ENCODE results near the gene WSCD2.
"Not testable (repeated sequence)": the region's sequence is repeated elsewhere in the genome, so short reads cannot be mapped to it uniquely, and the experiment has no call there.

DNA sequence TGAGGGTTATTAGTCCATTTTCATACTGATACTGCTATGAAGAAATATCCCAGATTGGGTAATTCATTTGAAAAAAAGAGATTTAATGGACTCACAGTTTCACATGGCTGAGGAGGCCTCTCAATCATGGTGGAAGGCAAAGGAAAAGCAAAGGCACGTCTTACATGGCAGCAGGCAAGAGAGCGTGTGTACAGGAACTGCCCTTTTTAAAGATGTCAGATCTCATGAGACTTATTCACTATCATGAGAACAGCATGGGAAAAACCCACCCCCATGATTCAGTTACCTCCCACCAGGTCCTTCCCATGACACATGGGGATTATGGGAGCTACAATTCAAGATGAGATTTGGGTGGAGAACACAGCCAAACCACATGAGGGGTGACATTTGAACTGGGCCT, 96.0 kb downstream of the WSCD2 start:
- TF ChIP-seq, protein P1, sequence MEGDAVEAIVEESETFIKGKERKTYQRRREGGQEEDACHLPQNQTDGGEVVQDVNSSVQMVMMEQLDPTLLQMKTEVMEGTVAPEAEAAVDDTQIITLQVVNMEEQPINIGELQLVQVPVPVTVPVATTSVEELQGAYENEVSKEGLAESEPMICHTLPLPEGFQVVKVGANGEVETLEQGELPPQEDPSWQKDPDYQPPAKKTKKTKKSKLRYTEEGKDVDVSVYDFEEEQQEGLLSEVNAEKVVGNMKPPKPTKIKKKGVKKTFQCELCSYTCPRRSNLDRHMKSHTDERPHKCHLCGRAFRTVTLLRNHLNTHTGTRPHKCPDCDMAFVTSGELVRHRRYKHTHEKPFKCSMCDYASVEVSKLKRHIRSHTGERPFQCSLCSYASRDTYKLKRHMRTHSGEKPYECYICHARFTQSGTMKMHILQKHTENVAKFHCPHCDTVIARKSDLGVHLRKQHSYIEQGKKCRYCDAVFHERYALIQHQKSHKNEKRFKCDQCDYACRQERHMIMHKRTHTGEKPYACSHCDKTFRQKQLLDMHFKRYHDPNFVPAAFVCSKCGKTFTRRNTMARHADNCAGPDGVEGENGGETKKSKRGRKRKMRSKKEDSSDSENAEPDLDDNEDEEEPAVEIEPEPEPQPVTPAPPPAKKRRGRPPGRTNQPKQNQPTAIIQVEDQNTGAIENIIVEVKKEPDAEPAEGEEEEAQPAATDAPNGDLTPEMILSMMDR (IDR thresholded peaks at IDR 0.05), result not testable (repeated sequence)
- not testable (repeated sequence) for TF ChIP-seq POLR2A (IDR thresholded peaks at IDR 0.05)
